Measurements from ENCODE around the gene TPPP2. TPM values are rescaled to one million over a fixed set of nuclear protein-coding genes. Genes with fewer than 3 reads are reported as not detected.

The TPPP2 gene
- total RNA-seq, 1 donor from 2014 or later, result not detected

DNA sequence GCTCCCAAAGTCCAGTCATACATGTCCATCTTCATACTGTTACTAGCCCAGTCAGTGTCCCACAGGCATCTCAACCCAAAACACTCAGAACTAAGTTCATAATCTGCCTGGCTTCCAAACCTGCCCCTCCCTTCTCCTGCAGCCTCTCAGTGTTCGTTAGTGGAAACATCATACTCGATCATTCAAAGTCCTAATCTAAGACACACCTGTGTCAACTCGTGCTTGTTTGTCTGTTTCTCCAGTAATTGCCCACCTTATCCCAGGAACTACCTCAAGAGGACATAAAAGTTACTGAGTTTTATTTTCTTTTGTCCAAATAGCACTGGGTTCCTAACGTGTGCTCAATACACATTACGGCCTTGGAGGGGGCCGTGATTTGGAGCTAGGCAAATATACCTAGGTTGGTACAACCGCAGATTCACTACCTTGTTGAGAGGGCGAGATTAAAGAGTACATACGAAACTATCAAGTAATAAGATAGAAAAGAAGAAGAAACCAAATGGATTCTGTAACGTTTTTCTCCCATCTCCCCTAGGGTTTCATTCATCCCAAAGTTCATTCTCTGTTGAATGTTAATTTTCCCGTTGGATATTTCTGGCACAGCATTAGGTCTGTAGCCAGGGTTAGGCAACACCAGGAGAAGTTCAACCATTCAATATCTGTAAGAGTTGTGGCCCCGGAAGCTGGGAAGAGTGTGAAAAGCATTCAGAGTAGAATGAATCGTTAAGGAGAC lies 30.8 kb downstream of the TPPP2 start:
- no peak for TF ChIP-seq CTCF (IDR thresholded peaks at IDR 0.05)
- H3K4me1 Mint-ChIP-seq (ENCODE audit: low read depth), result peaks cover 46% of the 10 kb centered on the region
- H3K36me3 Mint-ChIP-seq (ENCODE audit: low read depth), result no peaks in the 10 kb centered on the region
- no peak overlapping the region for H3K27ac Mint-ChIP-seq (ENCODE audit: unreplicated experiment)
- no peaks in the 10 kb centered on the region for H3K27me3 Mint-ChIP-seq (ENCODE audit: low read depth)
- DNase-seq (ENCODE audit: low spot score), result no peak
- H3K4me3 Mint-ChIP-seq (ENCODE audit: unreplicated experiment), result no peak overlapping the region
- no peaks in the 10 kb centered on the region for H3K9me3 Mint-ChIP-seq (ENCODE audit: low read depth)

GRCh38 chr14:21061347-21061668 lies 31.3 kb downstream of the TPPP2 start:
- H3K4me1 Mint-ChIP-seq (ENCODE audit: low read depth), result peaks cover 46% of the 10 kb centered on the region
- no peaks in the 10 kb centered on the region for H3K36me3 Mint-ChIP-seq (ENCODE audit: low read depth)

DNA sequence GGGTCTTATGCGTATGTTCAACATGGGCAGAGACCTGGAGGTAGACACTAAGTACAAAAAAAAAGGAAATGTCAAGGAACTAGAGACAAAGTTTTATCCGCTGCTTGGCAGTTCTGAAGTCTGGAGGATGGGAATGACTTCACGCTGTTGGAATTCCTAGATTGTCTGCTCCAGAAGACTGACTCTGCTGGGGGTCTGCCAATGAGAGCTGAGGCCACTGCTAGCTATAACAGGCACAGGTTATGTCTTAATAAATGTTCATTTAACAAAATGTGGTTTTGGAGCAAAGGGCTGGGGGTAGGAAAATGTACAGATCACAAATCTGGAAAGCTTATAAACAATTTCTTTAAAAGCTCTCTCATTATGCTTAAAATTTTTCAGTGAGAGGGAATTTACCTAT lies 33.5 kb downstream of the TPPP2 start:
- no peak for TF ChIP-seq CTCF (IDR thresholded peaks at IDR 0.05)
- H3K4me3 Mint-ChIP-seq (ENCODE audit: unreplicated experiment), result no peak overlapping the region
- DNase-seq (ENCODE audit: low spot score), result no peak
- H3K4me1 Mint-ChIP-seq (ENCODE audit: low read depth), result peaks cover 43% of the 10 kb centered on the region
- no peaks in the 10 kb centered on the region for H3K36me3 Mint-ChIP-seq (ENCODE audit: low read depth)
- H3K9me3 Mint-ChIP-seq (ENCODE audit: low read depth), result no peaks in the 10 kb centered on the region
- no peaks in the 10 kb centered on the region for H3K27me3 Mint-ChIP-seq (ENCODE audit: low read depth)
- H3K27ac Mint-ChIP-seq (ENCODE audit: unreplicated experiment), result peak overlapping the region; percentile 81

More at GRCh38 chr14:21061347-21061668, 31.3 kb downstream of the TPPP2 start:
- Mint-ChIP-seq H3K27ac (ENCODE audit: unreplicated experiment) (no peak overlapping the region), H3K4me3 (ENCODE audit: unreplicated experiment) (no peak overlapping the region), H3K27me3 (ENCODE audit: low read depth) (no peaks in the 10 kb centered on the region), H3K9me3 (ENCODE audit: low read depth) (no peaks in the 10 kb centered on the region)
- no peak for TF ChIP-seq CTCF (IDR thresholded peaks at IDR 0.05)
- DNase-seq (ENCODE audit: low spot score), result no peak

- no peak for DNase-seq (ENCODE audit: low spot score)
- H3K4me1 Mint-ChIP-seq (ENCODE audit: low read depth), result peaks cover 46% of the 10 kb centered on the region
- no peaks in the 10 kb centered on the region for H3K27me3 Mint-ChIP-seq (ENCODE audit: low read depth)
- H3K36me3 Mint-ChIP-seq (ENCODE audit: low read depth), result peaks cover under 1% of the 10 kb centered on the region
- no peaks in the 10 kb centered on the region for H3K9me3 Mint-ChIP-seq (ENCODE audit: low read depth)
- peak; percentile 58 for TF ChIP-seq CTCF (IDR thresholded peaks at IDR 0.05)
- H3K27ac Mint-ChIP-seq (ENCODE audit: unreplicated experiment), result no peak overlapping the region
- H3K4me3 Mint-ChIP-seq (ENCODE audit: unreplicated experiment), result no peak overlapping the region
These were observed 37.0 kb downstream of the TPPP2 start for GRCh38 chr14:21066882-21067502.

GRCh38 chr14:21068521-21069387 lies 38.7 kb downstream of the TPPP2 start:
- Mint-ChIP-seq H3K27ac (ENCODE audit: unreplicated experiment) (peak overlapping the region; percentile 90), H3K27me3 (ENCODE audit: low read depth) (no peaks in the 10 kb centered on the region), H3K4me1 (ENCODE audit: low read depth) (peaks cover 45% of the 10 kb centered on the region), H3K9me3 (ENCODE audit: low read depth) (no peaks in the 10 kb centered on the region), H3K36me3 (ENCODE audit: low read depth) (peaks cover 10% of the 10 kb centered on the region), H3K4me3 (ENCODE audit: unreplicated experiment) (peak overlapping the region; percentile 88)
- TF ChIP-seq CTCF (IDR thresholded peaks at IDR 0.05), result peak; percentile 84
- DNase-seq (ENCODE audit: low spot score), result no peak

Measured in chondrocyte (in vitro differentiated cells).